Right forelimb (tissue), 1 donor: Measurements from ENCODE around the gene LRP1B.

Source experiments
- DNase-seq: peaks from one replicate; pipeline ENCODE4 v3.0.0-alpha.2; 2018

The LRP1B gene

DNA sequence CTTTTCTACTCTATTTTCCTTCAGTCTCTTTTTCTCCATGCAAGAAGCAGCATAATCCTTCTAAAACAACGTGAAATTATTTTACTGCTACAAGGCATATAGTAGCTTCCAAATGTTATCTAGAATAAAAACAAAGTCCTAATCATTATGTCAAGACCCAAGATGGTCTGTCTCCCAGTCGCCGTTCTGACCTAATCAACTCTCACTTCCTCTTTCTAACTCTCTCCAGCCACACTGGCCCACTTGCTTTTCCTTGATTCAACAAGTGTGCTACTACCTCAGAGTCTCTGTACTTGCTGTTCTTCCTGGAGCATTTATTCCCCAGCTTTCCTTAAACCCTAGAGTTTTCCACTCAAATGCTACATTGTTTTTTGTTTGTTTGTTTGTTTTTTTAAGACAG, 1491.2 kb downstream of the LRP1B start:
- DNase-seq = no peak

DNA sequence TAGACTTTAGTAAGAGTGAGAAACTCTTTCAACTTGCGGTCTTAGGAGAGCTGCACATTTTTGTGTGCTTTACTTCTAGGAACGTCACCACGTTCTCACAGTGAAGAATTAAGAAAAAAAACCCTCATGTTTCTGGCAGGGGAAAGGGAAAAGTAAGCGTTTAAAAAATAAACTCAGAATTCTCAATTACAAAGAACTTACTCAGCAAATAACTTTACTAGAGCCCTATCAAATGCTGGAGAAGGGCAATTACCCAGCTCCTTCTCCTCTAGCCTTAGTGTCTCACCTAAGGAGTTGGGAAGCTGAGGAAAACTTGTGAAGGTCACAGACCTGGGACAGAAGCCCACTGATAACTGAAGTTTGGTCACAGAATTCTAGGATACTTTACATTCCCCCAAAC, 1500.3 kb downstream of the LRP1B start:
- no peak for DNase-seq

DNA sequence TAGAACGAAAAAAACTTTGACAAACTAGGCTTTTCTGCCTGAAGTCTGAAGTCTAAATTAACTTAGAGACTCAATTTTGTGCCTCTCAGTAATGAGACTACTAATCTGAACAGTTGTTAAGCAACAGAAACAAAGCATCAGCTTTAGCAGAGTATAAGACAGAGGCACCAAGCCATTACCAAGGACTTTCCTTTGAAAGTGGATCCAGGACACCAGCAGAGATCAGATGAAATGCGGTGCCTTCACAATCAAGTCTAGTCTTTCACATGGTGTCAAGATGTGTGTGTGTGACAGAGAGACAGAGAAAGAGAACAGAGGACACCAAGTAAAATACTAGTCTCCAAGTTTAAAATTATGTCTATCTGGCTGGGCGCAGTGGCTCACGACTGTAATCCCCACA, 1502.9 kb downstream of the LRP1B start:
- DNase-seq = no peak

- no peak for DNase-seq
These were observed 1503.7 kb downstream of the LRP1B start for GRCh38 chr2:140627136-140627535.

GRCh38 chr2:140624200-140624599, 1506.6 kb downstream of the LRP1B start:
- no peak for DNase-seq

DNA sequence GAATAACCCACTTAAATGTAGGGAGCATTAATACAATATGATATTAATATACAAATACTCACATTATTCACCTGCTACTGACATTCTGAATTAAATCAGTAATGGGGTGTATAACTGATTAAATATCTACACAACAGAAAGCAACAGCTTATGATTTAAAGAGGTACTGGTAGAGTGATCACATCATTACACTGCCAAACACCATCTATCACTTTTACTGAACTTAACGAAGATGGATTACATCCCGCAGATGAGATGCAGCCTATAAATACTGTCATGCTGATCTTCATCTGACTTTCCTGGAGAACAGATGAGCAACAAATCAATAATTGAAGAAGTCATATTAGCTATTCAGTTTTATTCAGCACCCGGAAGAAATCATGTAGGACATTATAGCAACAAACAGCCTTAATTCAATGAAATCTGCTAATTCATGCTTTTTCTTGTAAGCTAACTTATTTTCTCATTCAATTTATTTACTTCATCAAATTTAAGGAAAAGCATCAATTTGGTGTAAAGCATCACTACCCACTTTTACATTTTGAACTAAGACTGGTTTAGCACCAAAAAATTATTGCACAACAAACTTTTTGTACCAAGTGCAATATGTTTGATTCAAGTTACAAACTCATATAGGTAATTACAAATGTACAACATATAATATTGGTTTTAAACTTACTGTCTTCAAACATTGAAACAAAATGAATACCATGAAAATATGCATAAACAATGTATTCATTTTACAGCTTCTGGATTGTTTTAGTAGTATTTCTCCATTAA, 1509.0 kb downstream of the LRP1B start:
- DNase-seq = no peak

- no peak for DNase-seq
These were observed 1526.0 kb downstream of the LRP1B start for GRCh38 chr2:140604788-140605187.

DNA sequence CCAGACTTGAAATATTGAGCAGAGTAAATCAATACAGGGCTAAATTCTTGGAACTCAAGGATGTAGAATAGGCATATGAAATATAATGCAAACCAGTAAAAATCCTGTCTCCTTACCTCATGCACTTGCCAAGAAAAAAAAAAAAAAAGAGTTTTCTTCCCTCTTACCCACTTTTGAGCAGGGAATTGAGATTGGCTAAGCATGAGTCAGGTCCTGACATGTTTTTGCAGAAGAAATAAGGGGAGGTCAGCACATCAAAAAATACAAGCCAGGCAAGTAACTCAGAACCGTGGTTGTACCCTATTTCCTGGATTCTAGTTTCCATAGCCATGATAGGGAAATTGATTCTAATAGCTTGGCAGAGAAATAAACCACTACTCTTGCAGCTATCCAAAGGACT, 1526.7 kb downstream of the LRP1B start:
- no peak for DNase-seq

GRCh38 chr2:140603416-140603815, 1527.4 kb downstream of the LRP1B start:
- DNase-seq = no peak

DNA sequence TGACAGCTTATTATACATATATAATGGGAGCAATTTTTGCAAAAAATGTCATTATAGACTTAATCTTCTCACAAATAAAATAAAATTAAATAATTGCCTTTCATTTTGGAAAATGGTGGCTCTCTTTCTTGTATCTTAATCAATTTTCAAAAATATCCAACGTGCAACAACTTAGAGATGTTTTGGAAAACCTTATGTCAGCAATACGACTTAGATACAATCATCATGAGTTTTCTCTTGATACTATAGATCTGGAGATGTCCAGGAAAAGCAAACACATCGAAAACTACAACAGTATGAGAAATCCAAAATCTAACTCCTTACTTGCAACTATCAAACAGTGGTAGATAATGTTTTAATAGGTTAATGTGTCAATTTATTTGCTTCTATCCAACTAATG, 1529.0 kb downstream of the LRP1B start:
- DNase-seq = no peak

DNA sequence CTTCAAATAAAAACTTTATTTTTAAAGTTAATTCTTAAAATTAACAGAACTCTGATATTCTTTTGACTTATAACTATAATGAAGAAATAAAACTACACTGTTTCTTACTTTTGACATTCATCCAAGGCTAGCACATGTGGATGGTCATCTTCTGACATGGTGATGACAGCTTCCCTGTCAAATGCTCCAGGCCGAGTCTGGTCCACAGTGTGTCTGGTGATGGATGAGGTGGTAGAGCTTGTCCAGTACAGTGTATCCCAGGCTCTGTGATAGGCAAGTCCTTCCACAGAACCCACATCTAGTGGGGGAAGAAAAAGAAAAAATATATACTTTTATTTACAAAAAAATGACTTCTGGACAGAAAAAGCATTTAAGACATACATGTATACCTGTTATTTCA, 1529.5 kb downstream of the LRP1B start:
- no peak for DNase-seq

DNA sequence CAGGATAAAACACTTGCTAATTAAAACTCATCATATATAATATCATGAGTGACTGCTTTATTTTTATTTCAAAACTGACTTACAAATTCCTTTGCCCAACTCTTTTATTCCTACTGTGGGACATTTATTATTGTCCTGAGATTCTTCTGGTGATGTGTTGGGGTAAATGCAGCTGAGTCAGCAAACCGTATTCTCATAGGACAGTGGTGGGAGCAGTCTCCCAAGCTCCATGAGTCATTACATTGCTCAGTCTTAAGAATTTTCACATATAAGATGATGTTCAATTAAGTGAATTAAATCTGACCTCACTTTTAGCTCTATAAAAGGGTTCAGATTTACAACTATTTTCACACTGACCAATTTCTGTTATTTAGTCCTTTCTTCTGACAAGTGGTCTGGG, 1530.7 kb downstream of the LRP1B start:
- DNase-seq = no peak

DNA sequence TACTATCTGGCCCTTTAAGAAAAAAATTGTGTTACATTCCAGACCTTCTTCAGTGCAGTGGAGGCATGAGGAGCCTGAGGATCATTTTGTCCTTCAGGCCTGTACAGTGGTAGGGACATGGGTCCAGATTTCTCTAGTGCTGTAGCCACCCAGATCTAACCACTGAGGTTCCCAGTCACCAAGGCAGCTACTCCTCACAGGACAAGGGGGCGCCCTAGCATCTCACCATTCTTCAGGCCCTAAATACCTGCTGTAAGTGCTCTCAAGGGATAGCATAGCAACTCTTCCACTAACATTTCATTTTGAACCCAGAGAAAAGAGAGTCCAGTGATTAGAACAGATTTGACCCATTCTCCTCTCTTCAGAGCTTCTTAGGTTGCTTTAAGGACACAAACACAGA, 1533.0 kb downstream of the LRP1B start:
- no peak for DNase-seq

- no peak for DNase-seq
These were observed 1533.6 kb downstream of the LRP1B start for GRCh38 chr2:140597205-140597604.

GRCh38 chr2:140596447-140596846, 1534.4 kb downstream of the LRP1B start:
- DNase-seq = no peak

GRCh38 chr2:140595107-140595506, 1535.7 kb downstream of the LRP1B start:
- no peak for DNase-seq

DNA sequence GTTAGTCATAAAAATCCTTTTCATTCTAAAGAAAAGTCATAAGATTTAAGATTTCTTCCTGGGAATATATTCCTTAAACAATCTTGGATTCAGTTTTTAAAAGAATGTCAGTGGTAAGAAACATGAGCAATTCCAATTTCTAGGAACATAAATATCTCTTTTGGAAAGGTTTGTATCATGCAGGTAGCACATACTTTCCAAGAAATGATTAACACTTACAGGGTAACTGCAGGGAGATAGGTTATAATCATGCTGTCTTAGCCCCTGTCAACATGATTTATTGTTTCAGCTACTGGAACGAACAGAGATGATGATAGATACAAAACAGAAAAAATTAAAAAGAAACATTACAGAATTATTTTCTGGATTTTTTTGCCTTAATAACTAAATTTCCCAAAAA, 1537.7 kb downstream of the LRP1B start:
- no peak for DNase-seq

DNA sequence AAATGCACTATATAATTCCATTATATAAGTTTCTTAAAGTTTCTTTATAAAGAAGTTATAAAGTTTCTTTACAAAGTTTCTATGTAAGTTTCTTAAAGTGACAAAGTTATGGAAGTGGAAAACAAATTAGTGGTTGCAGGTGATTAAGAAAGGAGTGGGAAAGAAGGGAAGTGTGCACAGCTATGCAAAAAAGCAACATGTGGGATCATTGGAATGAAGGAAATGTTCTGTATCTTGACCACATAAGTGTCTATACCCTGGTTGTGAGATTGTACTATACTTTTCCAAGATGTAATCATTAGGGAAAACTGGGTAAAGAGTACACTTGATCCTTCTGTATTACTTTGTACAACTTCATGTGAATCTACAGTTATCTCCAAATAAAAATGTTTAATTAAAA, 1541.1 kb downstream of the LRP1B start:
- DNase-seq = no peak

DNA sequence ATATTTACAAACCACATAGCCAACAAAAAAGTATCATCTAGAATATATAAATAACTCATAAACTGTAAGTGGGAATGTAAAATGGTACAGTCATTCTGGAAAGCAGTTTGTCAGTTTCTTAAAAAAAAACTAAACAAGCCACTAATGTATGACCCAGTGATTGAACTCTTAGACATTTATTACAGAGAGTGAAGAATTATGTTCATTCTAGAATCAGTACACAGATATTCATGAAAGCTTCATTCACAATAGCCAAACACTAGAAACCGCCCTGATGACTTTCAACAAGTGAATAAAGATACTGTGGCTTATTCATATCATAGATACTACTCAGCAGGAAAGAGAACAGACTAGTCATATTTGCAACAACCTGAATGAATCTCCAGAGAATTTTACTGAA, 1541.5 kb downstream of the LRP1B start:
- DNase-seq = no peak

DNA sequence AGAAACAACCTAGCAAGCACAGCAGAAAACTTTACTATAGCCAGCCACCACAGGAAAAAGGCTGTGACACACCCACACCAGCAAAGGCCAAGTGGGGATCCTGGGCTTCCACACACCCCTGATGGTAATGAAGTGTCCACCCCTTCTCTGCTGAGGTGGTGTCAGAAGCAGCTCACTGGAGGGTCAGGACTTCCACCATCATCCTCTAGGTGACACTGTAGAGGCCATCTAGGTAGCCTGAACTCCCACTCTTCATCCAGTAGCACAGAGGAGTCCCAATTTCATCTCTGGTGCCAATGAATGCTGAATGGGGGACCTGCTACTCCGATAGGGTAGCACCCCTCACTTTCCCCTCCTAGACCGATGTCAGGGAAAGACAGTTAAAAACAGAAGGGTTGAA, 1544.4 kb downstream of the LRP1B start:
- no peak for DNase-seq

DNA sequence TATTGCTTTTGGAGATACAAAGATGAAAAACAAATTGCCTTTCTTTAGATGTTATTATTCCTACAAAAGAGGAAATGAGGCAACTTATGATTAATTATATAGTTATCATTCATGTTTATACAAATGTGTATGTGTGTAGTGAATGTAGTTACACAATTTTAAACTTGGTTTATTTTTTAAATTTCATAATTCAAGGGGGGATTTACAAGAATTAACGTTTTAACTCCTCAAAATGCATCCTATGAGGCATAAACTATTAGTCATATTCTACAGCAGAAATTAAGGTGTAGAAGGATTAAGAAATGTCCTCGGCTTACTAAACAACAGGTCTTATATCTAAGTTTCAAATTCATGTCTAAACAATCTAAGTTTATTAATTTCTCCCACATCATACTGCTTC, 1545.8 kb downstream of the LRP1B start:
- DNase-seq = no peak

DNA sequence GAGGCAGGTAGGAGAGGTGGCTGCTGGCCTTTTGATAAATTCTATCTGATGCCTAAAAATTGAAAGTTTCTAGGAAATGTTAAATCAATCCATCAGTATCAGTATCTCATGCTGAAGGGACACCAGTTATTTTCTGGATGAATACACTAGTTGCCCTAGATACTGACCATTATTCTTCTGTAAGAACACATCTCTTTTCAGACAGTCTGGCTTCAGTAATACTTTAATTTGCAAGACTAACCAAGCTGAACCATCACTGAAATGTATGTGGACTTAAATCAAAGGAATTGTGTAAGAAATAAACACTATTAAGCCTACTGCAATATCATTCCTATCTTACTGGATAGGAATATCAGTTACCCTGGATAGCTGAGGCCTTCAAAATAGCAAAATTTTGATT, 1546.3 kb downstream of the LRP1B start:
- DNase-seq = no peak

GRCh38 chr2:140580532-140581151, 1550.2 kb downstream of the LRP1B start:
- DNase-seq = no peak

GRCh38 chr2:140577453-140577852, 1553.4 kb downstream of the LRP1B start:
- DNase-seq = no peak

GRCh38 chr2:140567734-140568133, 1563.1 kb downstream of the LRP1B start:
- no peak for DNase-seq
